Esophagus squamous epithelium (tissue), 5 donors: ENCODE results near the gene SLC4A4. TPM values are rescaled to one million over a fixed set of nuclear protein-coding genes. Genes with fewer than 3 reads are reported as not detected.

Experiments
- DNase-seq: peaks from one replicate; lab custom pipeline; 2025; lab: John Stamatoyannopoulos, UW
- H3K27ac ChIP-seq, 4 donors: fragments of 200-600 bp; sonication (generic); one replicate each; pipeline ENCODE4 v1.5.1; 2016 to 2019; ENCODE audit warnings: mild to moderate bottlenecking in 1 of 4
- H3K27me3 ChIP-seq, 4 donors: fragments of 200-600 bp; sonication (generic); 1 replicate in 3 of 4; 2 replicates in 1 of 4; pipeline versions ENCODE4 v1.5.1 to v1.6.0; 2017 to 2021; ENCODE audit warnings: antibody characterized with exemption in 1 of 4
- H3K36me3 ChIP-seq, 3 donors: fragments of 200-600 bp; sonication (generic); one replicate each; pipeline ENCODE4 v1.5.1; 2016 to 2019
- H3K4me1 ChIP-seq, 3 donors: fragments of 200-600 bp; sonication (generic); one replicate each; pipeline ENCODE4 v1.5.1; 2017 to 2019
- H3K4me3 ChIP-seq, 4 donors: fragments of 200-600 bp; sonication (generic); 1 replicate in 3 of 4; 2 replicates in 1 of 4; pipeline ENCODE4 v1.5.1; 2016 to 2019; ENCODE audit warnings: mild to moderate bottlenecking in 2 of 4, moderate library complexity in 1 of 4
- H3K9me3 ChIP-seq, 3 donors: fragments of 200-600 bp; sonication (generic); one replicate each; pipeline ENCODE4 v1.5.1; 2016 to 2019
- POLR2A ChIP-seq, 4 donors: fragments of 450-650 bp; IDR thresholded peaks; one replicate each; pipeline ENCODE4 v1.6.1; 2017; ENCODE audit warnings: antibody characterized with exemption in 4 of 4, mild to moderate bottlenecking in 4 of 4, moderate library complexity in 3 of 4
- WGBS, 2 donors: methylation state at CpG; one replicate each; pipeline ENCODE4 v1.1.5; 2018; 5-methylcytosine and 5-hydroxymethylcytosine counted together
- intact Hi-C: fragments of 100-400 bp; cut with DNase I; formaldehyde crosslinking; loops from one replicate; pipeline ENCODE4 v1.15.0; 2022
- total RNA-seq, 4 donors: library from RNA; depleted of rRNA; stranded (reverse); fragments of >200 nt; gene quantifications; one replicate each; pipeline ENCODE4 v1.1.0, GENCODE V29; 2016
- TF ChIP-seq, protein P1 (sequence below), 6 experiments: fragments of 450-650 bp in 4 of 6; fragments of 200-600 bp in 2 of 6; sonication (generic) in 2 of 6; IDR thresholded peaks; one replicate each; pipeline ENCODE4 v1.5.1; 2016 to 2019; ENCODE audit warnings: antibody characterized with exemption in 6 of 6, mild to moderate bottlenecking in 4 of 6, moderate library complexity in 4 of 6
- donor health status: DM: yes; HTN: yes; CAD: no.

SLC4A4 gene
- total RNA-seq, 4 donors from 2014 or later = 0.48 to 2.1 (median 1.1) TPM

DNA sequence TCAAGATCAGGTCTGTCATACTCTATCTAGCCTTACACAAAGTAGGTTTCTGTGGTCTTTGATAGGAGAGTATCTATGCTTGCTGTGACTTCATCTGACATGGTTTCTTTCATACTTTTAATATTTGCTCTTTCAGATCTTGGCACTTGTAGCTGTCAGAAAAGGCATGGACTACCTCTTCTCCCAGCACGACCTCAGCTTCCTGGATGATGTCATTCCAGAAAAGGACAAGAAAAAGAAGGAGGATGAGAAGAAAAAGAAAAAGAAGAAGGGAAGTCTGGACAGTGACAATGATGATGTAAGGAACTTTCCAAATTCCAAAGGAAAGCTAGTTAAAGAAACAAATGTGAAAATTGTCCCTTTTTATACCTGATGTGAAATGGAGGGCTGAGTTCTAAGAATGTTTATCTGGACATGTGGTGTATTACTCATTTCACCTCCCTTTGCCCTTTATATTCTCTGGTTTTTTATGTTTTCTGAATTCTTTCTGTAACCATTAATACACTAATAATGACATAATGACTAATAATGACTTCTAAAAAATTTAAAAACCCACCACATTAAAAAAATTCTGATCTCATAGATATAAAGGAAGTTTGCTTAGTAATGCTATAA lies 221.2 kb downstream of the SLC4A4 start:
- WGBS, 2 donors = 0% methylated on average over 1 of the region's 1 CpG
- Histone ChIP-seq H3K27ac (no peak overlapping the region), H3K27me3 (no peaks in the 10 kb centered on the region), H3K4me3 (no peak overlapping the region), H3K9me3 (no peaks in the 10 kb centered on the region), H3K36me3 (no peaks in the 10 kb centered on the region), H3K4me1 (no peaks in the 10 kb centered on the region)
- no peak for DNase-seq
- intact Hi-C loops = no loop called here
- no peak for TF ChIP-seq POLR2A (IDR thresholded peaks at IDR 0.05)
- TF ChIP-seq, protein P1, sequence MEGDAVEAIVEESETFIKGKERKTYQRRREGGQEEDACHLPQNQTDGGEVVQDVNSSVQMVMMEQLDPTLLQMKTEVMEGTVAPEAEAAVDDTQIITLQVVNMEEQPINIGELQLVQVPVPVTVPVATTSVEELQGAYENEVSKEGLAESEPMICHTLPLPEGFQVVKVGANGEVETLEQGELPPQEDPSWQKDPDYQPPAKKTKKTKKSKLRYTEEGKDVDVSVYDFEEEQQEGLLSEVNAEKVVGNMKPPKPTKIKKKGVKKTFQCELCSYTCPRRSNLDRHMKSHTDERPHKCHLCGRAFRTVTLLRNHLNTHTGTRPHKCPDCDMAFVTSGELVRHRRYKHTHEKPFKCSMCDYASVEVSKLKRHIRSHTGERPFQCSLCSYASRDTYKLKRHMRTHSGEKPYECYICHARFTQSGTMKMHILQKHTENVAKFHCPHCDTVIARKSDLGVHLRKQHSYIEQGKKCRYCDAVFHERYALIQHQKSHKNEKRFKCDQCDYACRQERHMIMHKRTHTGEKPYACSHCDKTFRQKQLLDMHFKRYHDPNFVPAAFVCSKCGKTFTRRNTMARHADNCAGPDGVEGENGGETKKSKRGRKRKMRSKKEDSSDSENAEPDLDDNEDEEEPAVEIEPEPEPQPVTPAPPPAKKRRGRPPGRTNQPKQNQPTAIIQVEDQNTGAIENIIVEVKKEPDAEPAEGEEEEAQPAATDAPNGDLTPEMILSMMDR (IDR thresholded peaks at IDR 0.05) = no peak

GRCh38 chr4:71564775-71565174 lies 226.0 kb downstream of the SLC4A4 start:
- no peaks in the 10 kb centered on the region for H3K36me3 ChIP-seq
- H3K9me3 ChIP-seq = no peaks in the 10 kb centered on the region
- intact Hi-C loops = no loop called here
- 81 to 82% methylated on average over 2 of the region's 2 CpGs for WGBS, 2 donors
- H3K4me3 ChIP-seq = no peak overlapping the region
- H3K27me3 ChIP-seq = no peaks in the 10 kb centered on the region
- TF ChIP-seq, protein P1 (IDR thresholded peaks at IDR 0.05) = no peak
- no peak for TF ChIP-seq POLR2A (IDR thresholded peaks at IDR 0.05)
- H3K27ac ChIP-seq = no peak overlapping the region
- no peaks in the 10 kb centered on the region for H3K4me1 ChIP-seq
- no peak for DNase-seq

- no peak for DNase-seq
- intact Hi-C loops = no loop called here
- Histone ChIP-seq H3K4me1 (no peaks in the 10 kb centered on the region), H3K27ac (no peak overlapping the region), H3K27me3 (no peaks in the 10 kb centered on the region), H3K9me3 (no peaks in the 10 kb centered on the region), H3K4me3 (no peak overlapping the region), H3K36me3 (no peaks in the 10 kb centered on the region)
- TF ChIP-seq, protein P1 (IDR thresholded peaks at IDR 0.05) = no peak
- no peak for TF ChIP-seq POLR2A (IDR thresholded peaks at IDR 0.05)
- 72 to 74% methylated on average over 3 of the region's 3 CpGs for WGBS, 2 donors
These were observed 228.0 kb downstream of the SLC4A4 start for GRCh38 chr4:71566856-71567255.

DNA sequence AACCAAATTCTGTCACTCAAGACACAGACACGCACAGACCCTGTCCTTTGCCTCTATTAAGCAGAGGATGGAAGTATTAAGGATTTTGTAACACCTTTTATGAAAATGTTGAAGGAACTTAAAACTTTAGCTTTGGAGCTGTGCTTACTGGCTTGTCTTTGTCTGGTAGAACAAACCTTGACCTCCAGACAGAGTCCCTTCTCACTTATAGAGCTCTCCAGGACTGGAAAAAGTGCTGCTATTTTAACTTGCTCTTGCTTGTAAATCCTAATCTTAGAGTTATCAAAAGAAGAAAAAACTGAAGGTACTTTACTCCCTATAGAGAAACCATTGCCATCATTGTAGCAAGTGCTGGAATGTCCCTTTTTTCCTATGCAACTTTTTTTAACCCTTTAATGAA lies 229.3 kb downstream of the SLC4A4 start:
- H3K4me3 ChIP-seq = no peak overlapping the region
- no peaks in the 10 kb centered on the region for H3K27me3 ChIP-seq
- no peaks in the 10 kb centered on the region for H3K4me1 ChIP-seq
- H3K9me3 ChIP-seq = no peaks in the 10 kb centered on the region
- TF ChIP-seq, protein P1 (IDR thresholded peaks at IDR 0.05) = no peak
- no peak for TF ChIP-seq POLR2A (IDR thresholded peaks at IDR 0.05)
- WGBS, 2 donors = 0% methylated on average over 1 of the region's 1 CpG; no CpG with 5 or more reads in 1 of the 2 donors
- no peak overlapping the region for H3K27ac ChIP-seq
- H3K36me3 ChIP-seq = no peaks in the 10 kb centered on the region
- no peak for DNase-seq
- intact Hi-C loops = no loop called here

DNA sequence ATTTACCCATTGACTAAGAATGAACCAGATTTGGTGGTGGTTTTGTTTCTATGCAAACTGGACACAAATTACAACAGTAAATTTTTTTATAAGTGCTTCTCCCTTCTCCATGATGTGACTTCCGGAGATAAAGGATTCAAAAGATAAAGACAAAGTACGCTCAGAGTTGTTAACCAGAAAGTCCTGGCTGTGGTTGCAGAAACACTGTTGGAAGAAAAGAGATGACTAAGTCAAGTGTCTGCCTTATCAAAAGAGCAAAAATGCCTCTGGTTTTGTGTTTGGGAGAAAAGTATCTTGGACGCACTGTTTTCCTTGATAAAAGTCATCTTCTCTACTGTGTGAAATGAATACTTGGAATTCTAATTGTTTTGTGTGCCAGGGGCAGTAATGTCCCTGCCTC lies 231.7 kb downstream of the SLC4A4 start:
- DNase-seq = no peak
- Histone ChIP-seq H3K36me3 (no peaks in the 10 kb centered on the region), H3K27me3 (no peaks in the 10 kb centered on the region), H3K9me3 (no peaks in the 10 kb centered on the region), H3K27ac (no peak overlapping the region), H3K4me1 (no peaks in the 10 kb centered on the region), H3K4me3 (no peak overlapping the region)
- TF ChIP-seq, protein P1 (IDR thresholded peaks at IDR 0.05) = no peak
- no peak for TF ChIP-seq POLR2A (IDR thresholded peaks at IDR 0.05)
- 71 to 76% methylated on average over 3 of the region's 3 CpGs for WGBS, 2 donors
- intact Hi-C loops = no loop called here
